ENCODE results near the gene CEP164.

DNA sequence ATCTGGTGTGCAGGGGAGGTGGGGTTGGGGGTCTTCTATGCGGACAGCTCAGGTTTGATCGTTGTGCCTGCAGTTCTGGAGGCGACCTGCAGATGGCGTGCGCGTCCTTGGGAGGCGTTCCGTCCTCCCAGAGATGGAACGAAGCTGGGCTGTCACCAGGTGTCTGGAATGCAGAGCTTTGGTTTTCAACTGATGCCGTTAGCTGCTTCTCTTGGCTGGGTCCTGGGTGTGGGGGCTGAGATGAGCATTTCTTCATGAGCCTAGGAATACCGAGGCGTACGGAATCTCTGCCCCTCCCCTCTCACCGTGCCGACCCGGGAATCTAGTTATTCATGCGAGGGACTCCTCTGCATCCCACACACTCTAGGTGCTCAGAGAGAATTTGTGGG is 98.6 kb downstream of the CEP164 start:
- TF ChIP-seq, protein P1, sequence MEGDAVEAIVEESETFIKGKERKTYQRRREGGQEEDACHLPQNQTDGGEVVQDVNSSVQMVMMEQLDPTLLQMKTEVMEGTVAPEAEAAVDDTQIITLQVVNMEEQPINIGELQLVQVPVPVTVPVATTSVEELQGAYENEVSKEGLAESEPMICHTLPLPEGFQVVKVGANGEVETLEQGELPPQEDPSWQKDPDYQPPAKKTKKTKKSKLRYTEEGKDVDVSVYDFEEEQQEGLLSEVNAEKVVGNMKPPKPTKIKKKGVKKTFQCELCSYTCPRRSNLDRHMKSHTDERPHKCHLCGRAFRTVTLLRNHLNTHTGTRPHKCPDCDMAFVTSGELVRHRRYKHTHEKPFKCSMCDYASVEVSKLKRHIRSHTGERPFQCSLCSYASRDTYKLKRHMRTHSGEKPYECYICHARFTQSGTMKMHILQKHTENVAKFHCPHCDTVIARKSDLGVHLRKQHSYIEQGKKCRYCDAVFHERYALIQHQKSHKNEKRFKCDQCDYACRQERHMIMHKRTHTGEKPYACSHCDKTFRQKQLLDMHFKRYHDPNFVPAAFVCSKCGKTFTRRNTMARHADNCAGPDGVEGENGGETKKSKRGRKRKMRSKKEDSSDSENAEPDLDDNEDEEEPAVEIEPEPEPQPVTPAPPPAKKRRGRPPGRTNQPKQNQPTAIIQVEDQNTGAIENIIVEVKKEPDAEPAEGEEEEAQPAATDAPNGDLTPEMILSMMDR (conservative IDR thresholded peaks at IDR 0.05; ENCODE audit: low read depth in 2 of 2) = peak; percentile 96
- TF ChIP-seq CREB1 (CRISPR knock-in tag; IDR thresholded peaks at IDR 0.05; ENCODE audit: low read depth) = peak; percentile 39; the same call in 1 of the 2 replicates
